Astrocyte of the spinal cord (primary cell): ENCODE data around the gene KIF20B.

ENCODE experiments used
- DNase-seq: peaks from one replicate; pipeline ENCODE4 v3.0.0; 2011; ENCODE audit warnings: low read depth, low spot score
- H3K4me3 ChIP-seq: 2 replicates; pipeline ENCODE4 v1.5.1; 2011; ENCODE audit warnings: low read depth, mild to moderate bottlenecking, low read length, moderate library complexity
- CTCF ChIP-seq: IDR thresholded peaks from 2 replicates; pipeline ENCODE4 v1.5.1; 2012; ENCODE audit warnings: low read depth, mild to moderate bottlenecking, low read length, inconsistent platforms
- in situ Hi-C: cut with HindIII; loops from 2 replicates; pipeline ENCODE4 v1.10.0; 2017; ENCODE audit warnings: low sequenced_read_pairs

The KIF20B gene

GRCh38 chr10:89666138-89666537 lies 35.3 kb upstream of the KIF20B start:
- in situ Hi-C loops, result no loop called here

GRCh38 chr10:89668386-89669071 lies 32.9 kb upstream of the KIF20B start:
- no peak overlapping the region for H3K4me3 ChIP-seq
- no peak for DNase-seq
- TF ChIP-seq CTCF, result no peak
- in situ Hi-C loops, result no loop called here

More at GRCh38 chr10:89666138-89666537, 35.3 kb upstream of the KIF20B start:
- TF ChIP-seq CTCF, result no peak
- no peak overlapping the region for H3K4me3 ChIP-seq
- DNase-seq, result no peak

GRCh38 chr10:89669985-89670384 lies 31.4 kb upstream of the KIF20B start:
- TF ChIP-seq CTCF, result no peak
- no peak overlapping the region for H3K4me3 ChIP-seq
- no peak for DNase-seq
- in situ Hi-C loops, result no loop called here

GRCh38 chr10:89670926-89671325 lies 30.5 kb upstream of the KIF20B start:
- no peak for DNase-seq
- no peak overlapping the region for H3K4me3 ChIP-seq
- no peak for TF ChIP-seq CTCF
- in situ Hi-C loops, result no loop called here

- no peak for TF ChIP-seq CTCF
- no peak for DNase-seq
- no peak overlapping the region for H3K4me3 ChIP-seq
- in situ Hi-C loops, result no loop called here
These were observed 24.0 kb upstream of the KIF20B start for GRCh38 chr10:89677341-89677740.

GRCh38 chr10:89679986-89680385 lies 21.4 kb upstream of the KIF20B start:
- DNase-seq, result no peak
- H3K4me3 ChIP-seq, result no peak overlapping the region
- in situ Hi-C loops, result no loop called here
- no peak for TF ChIP-seq CTCF
